ENCODE data around the gene NLRP1.

GRCh38 chr17:5560361-5560988, 23.8 kb downstream of the NLRP1 start:
- TF ChIP-seq EZH2phosphoT487 (IDR thresholded peaks at IDR 0.05; ENCODE audit: borderline replicate concordance, low read depth, low read length), result no peak
- TF ChIP-seq CTCF (conservative IDR thresholded peaks at IDR 0.05; ENCODE audit: low read length), result no peak

All from OCI-LY7 (cell line).